Stimulated activated CD8-positive, alpha-beta memory T cell treated with anti-CD3 and anti-CD28 coated beads, Interleukin-12 subunit alpha, Interleukin-12 subunit beta, amount 100 ng/mL, for 1 hour (primary cell): ENCODE results near the gene FAF1.

Experiments used
- DNase-seq: peaks from one replicate; pipeline ENCODE4 v3.0.0-alpha.2; 2020; ENCODE audit warnings: low read depth

Gene FAF1

GRCh38 chr1:50700621-50701020 is 259.4 kb downstream of the FAF1 start:
- no peak for DNase-seq

DNA sequence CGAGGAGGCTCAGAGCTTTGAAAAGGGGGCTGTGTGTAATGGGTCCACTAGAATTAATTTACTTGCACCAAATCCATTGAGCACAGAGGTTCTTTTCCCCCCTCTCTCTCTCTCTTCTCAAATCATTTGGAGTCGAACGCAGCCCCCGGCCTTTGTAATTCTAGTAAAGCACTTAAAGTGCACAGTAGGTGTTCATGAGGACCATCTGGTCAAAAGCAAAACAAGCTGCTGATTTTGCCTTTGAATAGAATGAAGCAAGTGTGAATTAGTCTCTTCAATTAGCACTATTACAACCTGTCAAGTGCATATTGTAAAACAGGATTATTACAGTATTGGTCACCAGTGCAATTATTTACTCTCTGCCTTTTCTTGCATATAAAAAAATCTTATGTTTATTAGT is 259.9 kb downstream of the FAF1 start:
- no peak for DNase-seq

DNA sequence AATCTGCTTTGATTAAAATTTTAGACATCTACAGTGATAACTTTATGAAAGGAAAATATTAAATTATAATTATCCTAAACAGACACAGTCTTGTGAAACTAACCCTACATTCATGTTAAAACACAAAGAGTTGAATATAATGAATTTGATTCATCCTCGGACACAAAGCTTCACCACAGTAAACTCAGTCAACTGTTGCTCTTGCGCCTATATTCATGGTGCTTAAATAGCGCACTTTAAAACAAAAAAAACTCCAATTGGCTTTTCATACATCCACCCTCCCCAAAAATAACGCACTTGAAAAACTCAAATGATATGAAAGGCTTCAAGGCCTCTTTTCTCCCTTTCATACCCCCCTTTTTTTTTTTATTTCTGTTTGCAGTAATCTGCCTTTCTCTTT is 260.3 kb downstream of the FAF1 start:
- DNase-seq: no peak

- DNase-seq: no peak
Observed at GRCh38 chr1:50697440-50698421, 262.3 kb downstream of the FAF1 start.

GRCh38 chr1:50693829-50694228 is 266.2 kb downstream of the FAF1 start:
- no peak for DNase-seq

DNA sequence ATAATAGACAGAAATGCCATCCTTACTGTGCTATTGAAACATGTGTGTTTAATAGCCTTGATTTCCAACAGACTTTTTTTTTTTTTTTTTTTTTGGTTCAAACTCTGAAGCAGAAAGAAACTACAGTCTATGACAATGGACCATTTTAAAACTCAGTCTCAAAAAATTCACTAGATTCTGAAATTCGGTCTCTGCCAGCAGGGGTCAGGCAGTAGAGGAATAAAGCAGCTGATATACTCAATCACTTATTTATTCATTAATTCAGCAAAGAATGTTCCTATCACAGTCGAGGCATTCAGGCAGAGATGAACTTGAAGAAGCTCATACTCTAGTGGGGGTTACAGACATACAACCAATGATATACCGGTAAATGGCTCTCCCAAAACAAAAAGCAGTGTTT is 275.9 kb downstream of the FAF1 start:
- no peak for DNase-seq

GRCh38 chr1:50681931-50682330 is 278.1 kb downstream of the FAF1 start:
- no peak for DNase-seq

- DNase-seq: no peak
Observed at GRCh38 chr1:50667710-50668356, 292.2 kb downstream of the FAF1 start.

DNA sequence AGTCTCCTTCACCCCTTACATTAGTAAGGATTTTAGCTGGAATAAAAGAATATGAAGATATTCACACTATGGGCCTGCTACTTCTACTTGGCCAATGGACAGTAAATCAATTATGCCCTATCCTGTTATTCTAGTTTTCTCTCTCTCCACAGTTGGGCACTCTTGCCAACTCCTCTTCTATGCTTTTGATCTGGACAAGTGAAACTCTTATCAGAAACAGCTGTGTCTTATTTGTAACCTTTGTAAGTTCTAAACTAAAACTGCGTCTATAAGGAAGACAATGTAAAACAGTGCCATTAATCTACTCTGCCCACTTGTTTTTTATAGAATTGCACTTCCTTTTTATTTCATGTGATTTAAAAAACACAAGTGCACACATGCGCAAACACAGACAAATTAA is 292.8 kb downstream of the FAF1 start:
- DNase-seq: no peak

DNA sequence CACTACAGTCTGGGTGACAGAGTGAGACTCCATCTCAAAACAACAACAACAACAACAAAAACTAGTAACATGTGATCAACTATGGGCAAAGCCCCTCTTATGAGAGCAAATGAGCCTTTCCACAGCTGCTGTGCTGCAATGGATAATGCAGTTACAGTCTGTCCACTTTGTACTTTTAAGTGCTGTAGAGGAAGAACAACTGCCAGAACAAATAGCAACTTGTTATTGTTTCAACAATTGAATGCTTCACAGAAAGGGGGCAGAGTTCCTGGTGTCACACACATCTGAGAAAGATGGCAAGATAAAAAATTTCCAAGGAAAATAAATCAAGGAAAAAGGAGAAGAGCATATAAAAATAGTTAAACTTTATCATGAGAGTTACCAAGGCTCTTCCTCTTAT is 293.2 kb downstream of the FAF1 start:
- no peak for DNase-seq

DNA sequence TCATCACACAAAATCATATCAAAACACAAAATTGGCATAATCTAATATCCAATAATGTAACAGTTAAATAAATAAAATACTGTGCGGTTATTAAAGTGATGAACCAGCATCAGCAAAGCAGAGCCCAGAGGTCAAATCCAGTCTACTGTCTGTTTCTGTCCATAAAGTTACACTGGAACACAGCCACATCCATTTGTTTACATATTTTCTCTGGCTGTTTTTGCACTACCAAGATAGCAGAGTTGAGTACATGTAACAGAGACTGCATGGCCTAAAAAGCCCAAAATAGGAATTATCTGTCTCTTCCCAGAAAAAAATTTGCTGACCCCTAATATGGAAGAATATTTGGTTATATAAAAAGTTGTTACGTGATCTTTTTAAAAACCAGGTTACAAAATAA is 294.7 kb downstream of the FAF1 start:
- DNase-seq: no peak

DNA sequence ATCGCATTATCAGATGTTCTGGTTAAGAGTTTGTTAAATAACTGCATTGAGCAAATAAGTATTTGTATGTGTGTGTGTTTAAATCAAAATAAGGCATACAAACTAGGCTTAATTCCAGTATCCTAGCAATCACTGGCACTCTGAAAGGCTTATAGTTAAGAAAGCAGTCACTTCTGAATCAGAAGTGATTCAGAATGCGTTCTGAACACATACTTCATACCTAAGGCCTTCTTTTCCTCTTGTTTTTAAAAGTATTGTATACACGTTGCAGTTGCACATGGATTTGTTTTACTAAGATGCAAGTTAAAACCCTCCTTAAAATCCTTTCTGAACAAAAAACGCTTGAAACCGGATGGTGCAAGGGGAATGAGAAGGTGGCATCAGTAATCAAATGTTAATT is 298.4 kb downstream of the FAF1 start:
- no peak for DNase-seq

DNA sequence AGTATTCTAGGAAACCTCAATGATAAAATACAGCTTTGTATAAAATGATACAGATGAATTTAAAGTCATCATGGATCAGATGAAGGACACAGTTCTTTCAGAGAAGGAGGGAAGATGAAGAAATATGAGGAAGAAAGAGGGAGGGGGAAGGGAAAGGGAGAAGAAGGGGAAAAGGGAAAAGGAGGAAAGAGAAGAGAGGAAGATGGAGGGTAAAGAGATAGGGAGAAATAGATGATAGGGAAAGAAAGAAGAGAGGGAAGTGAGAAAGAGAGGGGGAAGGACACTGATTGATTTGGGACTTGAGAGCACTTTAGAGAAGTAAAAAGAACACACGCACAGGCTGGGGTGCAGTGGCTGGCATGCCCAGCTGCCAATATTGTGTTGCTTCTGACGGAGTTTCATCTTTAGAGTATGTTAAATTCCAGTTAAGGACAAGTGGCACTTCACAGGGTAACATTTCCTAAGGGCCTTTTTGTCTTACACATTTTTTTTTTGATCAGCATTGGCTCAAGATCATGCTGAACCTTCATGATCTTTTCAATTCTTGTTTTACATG is 300.9 kb downstream of the FAF1 start:
- no peak for DNase-seq

GRCh38 chr1:50658459-50659076 is 301.5 kb downstream of the FAF1 start:
- DNase-seq: no peak

GRCh38 chr1:50656931-50657330 is 303.1 kb downstream of the FAF1 start:
- DNase-seq: no peak

DNA sequence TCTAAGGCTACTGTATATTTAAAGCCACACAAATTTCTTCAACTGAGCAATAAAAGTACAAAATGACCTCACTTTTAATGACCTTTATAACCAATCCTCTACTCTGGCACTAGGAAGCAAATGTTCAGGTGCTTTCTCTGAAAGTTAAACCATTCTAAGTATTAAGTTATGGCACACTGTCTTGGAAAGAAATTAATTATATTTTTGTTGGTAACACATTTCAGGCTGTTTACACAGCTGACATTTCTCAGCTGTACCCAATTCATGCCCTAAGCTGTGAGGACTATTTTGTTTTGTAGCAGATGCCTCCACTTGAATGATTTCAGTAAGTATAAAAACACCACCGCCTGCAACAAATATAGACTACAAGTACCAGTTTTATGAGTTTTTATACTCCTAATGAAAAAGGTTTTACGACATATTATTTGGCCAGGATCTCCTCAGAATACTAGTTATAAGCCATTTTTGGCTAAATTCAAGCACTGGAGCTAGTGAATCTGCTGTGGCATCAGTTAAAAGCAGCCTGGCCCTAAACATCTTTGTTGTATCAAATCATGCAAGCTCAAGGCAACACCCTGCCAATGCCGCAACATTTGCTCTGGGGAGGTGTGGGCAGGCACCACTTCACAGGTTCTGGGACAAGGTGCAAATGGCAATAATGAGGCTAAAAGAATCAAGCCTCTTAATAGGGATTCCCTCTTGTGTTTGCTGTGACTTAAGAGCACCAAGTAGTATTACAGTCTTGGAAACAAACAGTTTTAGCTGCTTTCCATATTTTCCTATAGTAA is 308.4 kb downstream of the FAF1 start:
- DNase-seq: no peak

DNA sequence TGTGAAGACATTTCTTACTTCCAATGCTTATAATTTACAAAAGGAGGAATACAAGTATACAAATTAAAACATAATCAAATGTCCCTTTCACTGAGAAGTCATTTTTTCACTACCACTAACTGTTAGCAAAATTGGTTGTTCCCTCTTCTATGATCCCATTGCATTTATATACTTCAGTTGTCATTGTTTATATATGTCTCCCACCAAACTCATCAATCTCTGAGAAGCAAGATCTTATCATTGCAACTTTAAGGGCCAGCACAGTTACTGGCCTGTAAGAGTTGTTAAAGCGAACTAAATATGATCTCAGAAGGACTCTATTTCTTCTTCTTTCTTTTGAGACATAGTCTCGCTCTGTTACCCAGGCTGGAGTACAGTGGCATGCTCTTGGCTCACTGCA is 313.5 kb downstream of the FAF1 start:
- DNase-seq: no peak

GRCh38 chr1:50645139-50645538 is 314.9 kb downstream of the FAF1 start:
- DNase-seq: no peak

GRCh38 chr1:50644447-50645105 is 315.5 kb downstream of the FAF1 start:
- DNase-seq: no peak

GRCh38 chr1:50637460-50637859 is 322.6 kb downstream of the FAF1 start:
- DNase-seq: no peak

DNA sequence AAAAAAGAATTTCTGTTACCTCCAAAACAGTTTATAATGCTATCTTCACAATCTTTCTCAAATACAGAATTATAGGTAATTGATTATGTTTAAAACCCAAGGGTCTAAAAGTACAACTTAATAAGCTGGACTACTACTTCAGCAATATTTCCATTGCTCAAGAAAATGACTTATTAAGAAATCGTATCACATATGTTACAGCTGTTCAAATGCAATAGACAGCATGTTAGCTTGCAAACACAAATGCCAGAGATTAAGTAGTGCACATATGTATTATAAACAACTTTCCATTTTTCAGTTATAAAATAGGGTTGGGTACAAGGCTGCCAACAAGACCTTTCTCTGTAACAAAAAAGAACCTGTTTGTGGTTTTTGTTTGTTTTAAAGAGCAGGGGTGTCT is 325.8 kb downstream of the FAF1 start:
- no peak for DNase-seq
